Erythroblast (primary cell): ENCODE results near the gene PITRM1.

Source experiments
- DNase-seq, 2 experiments: peaks; one replicate each; lab custom pipeline; 2025; lab: John Stamatoyannopoulos, UW
- GATA1 ChIP-seq: IDR thresholded peaks from 2 replicates; pipeline ENCODE4 v1.6.1; 2011; ENCODE audit warnings: low read depth, mild to moderate bottlenecking, control low read depth, low read length, moderate library complexity
- POLR2A ChIP-seq: IDR thresholded peaks from 2 replicates; pipeline ENCODE4 v1.6.1; 2011; ENCODE audit warnings: mild to moderate bottlenecking, low read length

PITRM1 gene

DNA sequence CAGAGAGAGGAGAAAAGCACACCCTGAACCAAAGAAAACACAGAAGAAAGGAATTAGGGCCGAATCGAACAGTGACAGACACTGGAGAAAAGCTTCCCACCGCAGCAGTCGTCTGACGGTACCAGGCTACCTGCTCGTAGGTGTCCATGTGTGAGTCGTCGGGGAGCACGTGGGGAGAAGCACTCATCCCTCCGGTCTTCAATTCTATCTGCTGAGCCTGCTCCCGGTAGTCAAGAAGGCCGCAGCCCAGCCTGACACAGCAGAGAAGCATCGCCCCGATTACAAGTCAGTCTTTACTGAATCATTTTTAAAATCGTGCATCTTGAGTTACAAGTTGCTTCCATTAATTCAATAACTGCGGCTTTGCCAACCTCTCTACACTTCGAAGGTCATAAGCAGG lies 24.5 kb downstream of the PITRM1 start:
- no peak for DNase-seq
- TF ChIP-seq POLR2A (no peak), GATA1 (no peak)

GRCh38 chr10:3147117-3147820 lies 25.3 kb downstream of the PITRM1 start:
- no peak for DNase-seq
- TF ChIP-seq POLR2A (no peak), GATA1 (no peak)

GRCh38 chr10:3146289-3146688 lies 26.3 kb downstream of the PITRM1 start:
- TF ChIP-seq POLR2A (no peak), GATA1 (no peak)
- DNase-seq = no peak

DNA sequence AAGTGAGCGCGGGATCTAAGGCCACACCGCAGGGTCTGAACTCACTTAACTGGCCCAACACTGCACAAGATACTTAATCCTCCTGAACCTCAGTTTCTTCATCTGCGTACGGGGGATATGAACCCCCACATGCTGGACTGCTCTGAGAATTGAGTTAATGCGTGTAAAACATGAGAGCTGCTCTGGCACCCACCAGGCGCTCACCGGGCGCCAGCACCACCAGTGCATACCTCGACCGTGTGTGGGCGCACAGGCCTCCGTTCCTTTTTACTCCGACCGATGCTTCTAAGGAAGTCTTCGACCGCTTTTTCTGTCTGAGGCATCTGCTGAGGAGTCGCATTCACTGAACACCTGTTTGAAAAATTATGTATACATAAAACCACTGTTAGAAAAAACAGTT lies 27.2 kb downstream of the PITRM1 start:
- no peak for DNase-seq
- no peak for TF ChIP-seq POLR2A
- no peak for TF ChIP-seq GATA1

- DNase-seq = no peak
- no peak for TF ChIP-seq POLR2A
- no peak for TF ChIP-seq GATA1
These were observed 28.7 kb downstream of the PITRM1 start for GRCh38 chr10:3143791-3144434.

DNA sequence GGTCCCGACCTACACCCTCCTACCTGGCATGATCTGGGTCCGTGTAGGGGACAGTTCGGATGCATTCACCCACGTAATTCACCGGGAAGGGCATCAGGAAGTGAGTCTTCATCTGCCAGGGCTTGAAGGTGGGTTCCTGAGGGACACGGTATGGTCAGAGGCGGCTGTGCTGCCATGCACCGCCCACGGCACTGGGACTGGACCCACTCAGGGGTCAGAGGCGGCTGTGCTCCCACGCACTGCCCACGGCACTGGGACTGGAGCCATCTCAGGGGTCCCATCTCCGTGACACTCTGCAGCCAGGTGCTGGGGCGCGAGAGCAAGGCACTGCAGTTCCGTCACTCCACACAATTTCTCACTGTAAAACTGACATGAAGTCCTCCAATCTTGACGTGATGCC lies 29.2 kb downstream of the PITRM1 start:
- TF ChIP-seq POLR2A (no peak), GATA1 (no peak)
- DNase-seq = no peak

DNA sequence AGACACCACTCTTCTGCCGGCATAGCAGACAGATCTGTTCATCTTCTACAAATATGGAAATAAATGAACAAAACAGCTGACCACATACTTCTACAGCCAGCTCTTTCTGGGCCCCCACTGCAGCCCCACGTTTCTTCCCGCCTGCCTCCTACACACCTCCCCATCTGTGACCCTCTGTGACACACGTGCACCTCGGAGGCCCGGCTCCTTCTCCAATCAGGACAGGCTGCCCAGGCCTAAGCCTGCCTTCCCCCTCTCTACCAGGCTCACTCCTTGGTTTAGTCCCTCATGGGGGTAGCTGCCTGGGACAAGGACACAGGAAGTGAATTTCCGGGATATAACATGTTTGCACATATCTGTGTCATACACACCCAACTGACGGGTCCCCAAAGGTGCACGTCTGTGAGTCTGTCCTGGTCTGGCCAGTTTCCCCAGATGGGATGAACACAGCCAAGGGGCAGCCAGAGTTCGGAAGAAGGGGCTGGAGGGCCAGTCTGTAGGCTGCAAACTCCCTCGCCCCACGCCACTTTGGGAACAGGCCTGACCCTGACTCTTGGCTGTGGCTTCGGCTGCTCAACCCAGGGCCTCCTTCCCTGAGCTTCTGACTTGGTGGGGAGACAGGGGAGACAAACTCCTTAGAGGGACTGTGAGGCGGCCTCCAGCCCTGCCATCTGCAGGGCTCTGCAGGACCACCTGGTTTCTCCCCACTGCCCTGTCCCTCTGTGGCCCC lies 30.3 kb downstream of the PITRM1 start:
- DNase-seq = no peak
- no peak for TF ChIP-seq GATA1
- TF ChIP-seq POLR2A = no peak

DNA sequence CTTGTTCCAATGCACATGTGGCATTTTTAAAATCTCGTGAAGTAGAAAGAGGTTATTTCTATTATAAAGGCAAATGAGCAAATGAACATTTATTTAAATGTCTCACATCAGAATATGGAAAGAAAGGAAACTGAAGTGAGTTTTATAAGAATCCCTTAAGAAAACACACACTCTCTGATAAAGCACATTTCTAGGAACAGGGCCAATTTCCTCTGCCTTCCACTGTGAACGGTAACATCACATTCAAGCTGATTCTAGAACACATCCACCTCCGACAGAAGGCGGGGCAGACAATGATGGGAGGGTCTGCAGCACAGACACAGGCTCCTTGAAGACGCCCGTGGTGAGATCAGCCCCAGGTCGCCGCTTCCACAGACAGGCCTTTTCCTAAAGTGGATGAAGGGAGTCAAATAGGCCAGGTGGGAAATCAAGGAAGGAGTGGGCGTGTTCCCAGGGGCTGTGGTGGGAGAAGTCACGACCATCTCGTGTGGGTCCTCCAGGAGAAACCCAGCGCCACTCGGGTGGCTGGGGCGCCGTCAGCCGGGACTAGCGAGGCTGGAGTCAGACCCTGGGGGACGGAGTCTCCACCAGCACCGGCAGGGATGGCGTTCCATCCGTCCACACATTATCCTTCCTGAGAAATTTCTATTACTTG lies 31.1 kb downstream of the PITRM1 start:
- no peak for DNase-seq
- TF ChIP-seq GATA1 = no peak
- TF ChIP-seq POLR2A = no peak

- TF ChIP-seq POLR2A (no peak), GATA1 (no peak)
These were observed 32.3 kb downstream of the PITRM1 start for GRCh38 chr10:3140280-3140679.

GRCh38 chr10:3139216-3139910 lies 33.2 kb downstream of the PITRM1 start:
- DNase-seq = no peak
- no peak for TF ChIP-seq GATA1
- no peak for TF ChIP-seq POLR2A

More at GRCh38 chr10:3140280-3140679, 32.3 kb downstream of the PITRM1 start:
- no peak for DNase-seq

GRCh38 chr10:3137958-3138726 lies 34.4 kb downstream of the PITRM1 start:
- no peak for DNase-seq
- TF ChIP-seq POLR2A (no peak), GATA1 (no peak)
